Activated CD4-positive, alpha-beta T cell treated with anti-CD3 and anti-CD28 coated beads for 48 hours (primary cell): ENCODE data around the gene DNAJC5G.

Experiments used
- DNase-seq: peaks from one replicate; pipeline ENCODE4 v3.0.0-alpha.2; 2020

DNAJC5G gene, protein sequence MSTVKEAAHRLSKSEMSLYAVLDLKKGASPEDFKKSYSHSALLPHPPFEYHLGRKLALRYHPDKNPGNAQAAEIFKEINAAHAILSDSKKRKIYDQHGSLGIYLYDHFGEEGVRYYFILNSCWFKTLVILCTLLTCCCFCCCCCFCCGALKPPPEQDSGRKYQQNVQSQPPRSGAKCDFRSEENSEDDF

GRCh38 chr2:27275211-27276150 is at the start of gene DNAJC5G:
Gene DNAJC5G (plus strand): TSS chr2:27275433. CDS start chr2:27276729, 1,296 bp downstream.
- no peak for DNase-seq

GRCh38 chr2:27225526-27225925 is 49.7 kb upstream of the DNAJC5G start:
- no peak for DNase-seq

DNA sequence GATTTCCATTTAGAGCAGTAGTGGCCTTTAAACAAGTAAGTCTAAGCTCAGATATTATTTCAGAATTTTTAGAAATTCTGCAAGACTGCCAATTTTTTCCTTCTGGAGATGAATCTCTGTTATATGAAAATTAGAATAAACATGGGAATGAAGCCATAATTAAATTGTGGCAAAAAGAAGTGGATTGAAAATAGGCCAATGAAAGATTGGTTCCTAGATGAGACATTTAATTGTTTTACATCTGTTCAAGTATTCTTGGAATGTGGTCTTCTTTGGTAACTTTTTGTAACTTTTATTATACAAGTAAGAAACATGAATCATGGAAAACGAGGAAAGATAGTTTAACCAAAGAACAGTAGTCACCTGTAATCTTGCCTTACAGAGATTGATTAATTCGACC is 47.7 kb upstream of the DNAJC5G start:
- no peak for DNase-seq

DNA sequence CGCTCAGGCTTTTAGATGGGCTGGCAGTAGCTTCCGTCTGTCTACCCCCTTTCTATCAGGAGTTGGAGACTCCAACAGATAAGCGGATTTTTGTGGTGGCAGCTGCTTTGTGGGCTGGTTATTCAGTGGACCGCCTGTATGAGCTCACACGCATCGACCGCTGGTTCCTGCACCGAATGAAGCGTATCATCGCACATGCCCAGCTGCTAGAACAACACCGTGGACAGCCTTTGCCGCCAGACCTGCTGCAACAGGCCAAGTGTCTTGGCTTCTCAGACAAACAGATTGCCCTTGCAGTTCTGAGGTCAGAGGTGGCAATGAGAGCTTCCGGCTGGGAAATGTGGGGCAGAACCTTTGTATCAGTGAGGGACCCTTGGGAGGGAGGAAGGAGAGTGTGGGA is 43.3 kb upstream of the DNAJC5G start:
- no peak for DNase-seq

DNA sequence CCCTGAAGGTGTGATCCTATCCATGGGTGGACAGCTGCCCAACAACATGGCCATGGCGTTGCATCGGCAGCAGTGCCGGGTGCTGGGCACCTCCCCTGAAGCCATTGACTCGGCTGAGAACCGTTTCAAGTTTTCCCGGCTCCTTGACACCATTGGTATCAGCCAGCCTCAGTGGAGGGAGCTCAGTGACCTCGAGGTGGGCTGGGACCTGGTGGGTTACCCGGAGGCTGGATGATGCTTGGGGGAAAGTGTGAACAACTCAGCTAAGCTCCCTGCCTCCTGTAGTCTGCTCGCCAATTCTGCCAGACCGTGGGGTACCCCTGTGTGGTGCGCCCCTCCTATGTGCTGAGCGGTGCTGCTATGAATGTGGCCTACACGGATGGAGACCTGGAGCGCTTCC is 41.9 kb upstream of the DNAJC5G start:
- DNase-seq: no peak

DNA sequence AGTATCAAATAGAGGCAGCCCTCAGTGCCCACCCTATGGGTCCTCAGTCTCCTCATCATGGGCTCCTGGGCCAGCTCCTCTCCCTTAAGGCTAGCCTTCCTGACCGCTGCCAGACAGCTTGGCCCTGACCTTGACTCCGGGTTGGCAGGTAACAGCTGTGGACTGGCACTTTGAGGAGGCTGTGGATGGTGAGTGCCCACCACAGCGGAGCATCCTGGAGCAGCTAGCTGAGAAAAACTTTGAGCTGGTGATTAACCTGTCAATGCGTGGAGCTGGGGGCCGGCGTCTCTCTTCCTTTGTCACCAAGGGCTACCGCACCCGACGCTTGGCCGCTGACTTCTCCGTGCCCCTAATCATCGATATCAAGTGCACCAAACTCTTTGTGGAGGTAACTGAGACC is 39.1 kb upstream of the DNAJC5G start:
- no peak for DNase-seq

DNA sequence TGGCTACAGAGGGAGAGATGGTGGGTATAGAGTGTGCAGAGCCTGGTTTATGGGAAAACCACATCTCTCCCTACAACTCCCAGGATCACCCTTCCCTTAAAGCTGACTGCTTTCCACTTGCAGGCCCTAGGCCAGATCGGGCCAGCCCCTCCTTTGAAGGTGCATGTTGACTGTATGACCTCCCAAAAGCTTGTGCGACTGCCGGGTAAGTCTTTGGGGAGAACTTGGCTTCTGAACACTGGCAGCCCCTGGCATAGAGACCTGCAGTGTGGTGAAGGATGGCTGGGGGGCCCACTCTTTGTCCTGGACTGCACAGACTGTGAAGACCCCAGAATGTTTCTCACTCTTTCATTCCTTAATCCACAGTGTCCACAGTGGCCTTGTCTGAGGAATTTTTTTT is 38.6 kb upstream of the DNAJC5G start:
- DNase-seq: no peak

GRCh38 chr2:27237341-27237945 is 37.8 kb upstream of the DNAJC5G start:
- no peak for DNase-seq

DNA sequence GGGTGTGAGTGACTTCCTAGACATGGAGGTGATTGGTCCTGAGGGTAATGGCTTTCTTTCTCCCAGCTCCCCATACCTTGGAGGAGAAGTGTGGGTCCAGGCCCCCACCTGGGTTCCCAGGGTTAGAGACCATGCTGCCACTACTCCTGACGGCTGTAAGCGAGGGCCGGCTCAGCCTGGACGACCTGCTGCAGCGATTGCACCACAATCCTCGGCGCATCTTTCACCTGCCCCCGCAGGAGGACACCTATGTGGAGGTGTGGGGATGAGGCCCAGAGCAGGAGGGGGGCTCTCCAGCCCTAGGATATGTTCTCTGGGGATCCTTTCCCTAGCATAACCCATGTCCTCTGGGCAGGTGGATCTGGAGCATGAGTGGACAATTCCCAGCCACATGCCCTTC is 36.3 kb upstream of the DNAJC5G start:
- DNase-seq: no peak

- DNase-seq: no peak
Observed at GRCh38 chr2:27240406-27240805, 34.8 kb upstream of the DNAJC5G start.

GRCh38 chr2:27241761-27242613 is 33.2 kb upstream of the DNAJC5G start:
- no peak for DNase-seq

DNA sequence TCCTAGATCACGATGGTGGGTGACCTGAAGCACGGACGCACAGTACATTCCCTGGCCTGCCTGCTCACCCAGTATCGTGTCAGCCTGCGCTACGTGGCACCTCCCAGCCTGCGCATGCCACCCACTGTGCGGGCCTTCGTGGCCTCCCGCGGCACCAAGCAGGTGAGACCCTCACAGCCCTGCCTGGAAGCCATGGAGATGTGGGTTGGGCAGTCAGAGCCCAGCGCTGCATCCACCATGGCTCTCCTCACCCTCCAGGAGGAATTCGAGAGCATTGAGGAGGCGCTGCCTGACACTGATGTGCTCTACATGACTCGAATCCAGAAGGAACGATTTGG is 32.6 kb upstream of the DNAJC5G start:
- DNase-seq: no peak

DNA sequence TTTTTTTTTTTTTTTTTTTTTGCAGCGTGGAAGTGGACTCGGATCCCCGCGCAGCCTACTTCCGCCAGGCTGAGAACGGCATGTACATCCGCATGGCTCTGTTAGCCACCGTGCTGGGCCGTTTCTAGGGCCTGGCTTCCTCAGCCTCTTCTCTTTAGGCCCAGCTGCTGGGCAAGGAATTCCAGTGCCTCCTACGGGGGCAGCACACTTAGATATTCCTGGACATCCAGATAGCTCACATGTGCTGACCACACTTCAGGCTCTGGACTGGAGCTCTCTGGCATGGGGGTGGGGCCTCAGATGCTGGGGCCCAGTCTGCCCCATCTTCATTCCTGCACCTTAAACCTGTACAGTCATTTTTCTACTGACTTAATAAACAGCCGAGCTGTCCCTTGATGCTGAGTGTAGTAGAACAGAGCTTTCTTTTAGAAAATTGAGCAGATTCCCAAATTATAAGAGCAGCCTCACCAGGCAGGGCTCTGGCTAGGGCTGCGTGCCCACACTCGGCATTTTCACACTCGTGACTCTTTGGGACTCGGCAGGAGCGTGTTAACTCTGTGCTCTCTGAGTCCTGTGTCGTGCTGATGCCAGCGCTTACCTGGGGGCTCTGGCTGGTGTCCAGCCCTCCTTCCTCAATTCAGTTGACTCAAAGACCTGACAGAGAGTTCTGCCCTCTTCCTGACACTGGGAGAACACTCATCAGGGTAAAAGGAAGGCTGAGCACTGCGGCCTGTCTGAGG is 31.7 kb upstream of the DNAJC5G start:
- no peak for DNase-seq

DNA sequence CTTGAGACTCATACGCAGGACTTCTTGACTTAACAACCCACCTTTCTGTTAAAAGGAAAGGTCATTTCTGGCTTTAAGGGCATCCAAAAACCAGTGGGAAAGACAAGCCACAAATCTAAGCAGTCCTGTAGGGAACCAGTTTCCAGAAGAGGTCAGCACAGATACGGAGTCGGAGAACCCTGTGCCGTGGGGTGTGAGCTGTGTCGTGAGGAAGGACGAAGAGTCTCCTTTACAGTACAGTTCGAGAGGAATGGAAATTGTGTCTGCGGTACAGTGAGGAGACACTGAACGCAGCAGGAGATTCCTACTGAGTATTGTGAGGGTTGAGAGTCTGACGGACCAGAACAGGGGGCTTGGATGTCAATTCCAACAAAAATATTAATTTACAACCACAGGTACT is 30.1 kb upstream of the DNAJC5G start:
- no peak for DNase-seq

DNA sequence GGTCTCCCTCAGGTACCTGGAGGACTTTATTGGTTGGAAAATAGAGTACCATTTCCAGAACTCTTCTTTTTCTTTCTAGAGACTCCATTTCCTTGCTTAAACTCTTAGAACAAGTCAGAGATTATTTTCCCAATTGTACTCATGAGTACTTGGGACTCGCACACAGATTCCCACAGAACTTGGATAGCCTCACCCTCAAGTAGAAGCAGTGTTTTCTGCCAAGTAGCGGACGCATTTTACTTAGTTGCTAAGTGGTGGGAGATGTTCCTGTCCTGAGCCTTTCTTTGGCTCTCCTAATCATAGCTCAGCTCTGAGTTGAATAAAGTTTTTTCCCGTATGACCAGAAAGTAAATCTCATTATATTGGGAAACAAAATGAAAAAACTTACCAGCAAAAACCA is 29.6 kb upstream of the DNAJC5G start:
- DNase-seq: no peak

DNA sequence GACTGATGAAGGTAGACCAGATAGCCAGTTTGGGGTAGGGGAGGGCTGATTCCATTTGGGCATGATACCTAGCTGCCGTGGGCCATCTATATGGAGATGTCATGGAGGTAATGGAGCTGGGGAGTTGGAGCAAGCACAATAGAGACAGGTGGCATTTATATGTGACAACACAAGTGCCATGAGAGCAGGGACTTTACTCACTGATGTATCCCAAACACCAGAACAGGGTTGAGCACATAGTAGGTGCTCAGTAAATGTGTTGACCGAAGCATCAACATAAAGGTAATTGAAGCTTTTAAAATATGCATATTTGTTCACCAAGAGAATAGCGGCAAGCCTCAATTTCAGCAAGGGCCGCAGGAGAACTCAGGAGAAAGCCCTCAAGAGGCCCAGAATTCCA is 27.3 kb upstream of the DNAJC5G start:
- DNase-seq: no peak

GRCh38 chr2:27249159-27249890 is 25.9 kb upstream of the DNAJC5G start:
- DNase-seq: no peak

DNA sequence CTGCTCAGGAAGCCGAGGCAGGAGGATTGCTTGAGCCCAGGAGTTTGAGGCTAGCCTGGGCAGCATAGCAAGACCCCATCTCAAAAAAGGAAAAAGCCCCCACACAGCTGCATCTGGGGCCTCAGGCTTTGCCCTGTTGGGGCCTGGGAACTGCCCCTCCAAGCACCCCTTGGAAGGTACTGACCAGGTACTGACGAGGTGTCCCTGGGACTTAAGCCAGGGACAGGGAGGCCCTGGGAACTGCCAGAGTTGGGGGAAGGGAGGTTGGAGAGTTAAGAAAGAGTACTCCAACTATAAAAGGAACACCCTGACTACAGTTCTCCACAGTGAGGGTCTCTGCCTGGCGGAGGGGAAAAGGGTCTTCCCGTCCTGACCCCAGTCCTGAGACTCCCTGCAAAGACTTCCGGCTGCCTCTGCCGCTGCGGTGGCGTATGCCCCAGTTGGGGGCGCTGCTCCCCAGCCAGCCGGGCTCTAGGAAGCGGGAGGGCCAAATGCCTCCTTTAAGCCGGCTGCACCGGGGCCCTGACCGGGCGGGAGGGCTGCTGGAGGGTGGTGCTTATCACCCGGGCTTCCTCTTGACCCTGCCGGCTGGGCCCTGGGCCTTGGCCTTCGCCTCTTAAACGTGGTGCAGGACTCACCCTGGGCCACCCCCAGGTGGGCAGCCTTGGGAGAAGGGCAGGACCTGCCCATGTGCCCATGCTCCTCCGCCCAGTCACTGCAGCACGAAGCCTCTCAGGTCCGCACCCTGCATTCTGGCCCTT is 25.2 kb upstream of the DNAJC5G start:
- DNase-seq: peak; percentile 76

DNA sequence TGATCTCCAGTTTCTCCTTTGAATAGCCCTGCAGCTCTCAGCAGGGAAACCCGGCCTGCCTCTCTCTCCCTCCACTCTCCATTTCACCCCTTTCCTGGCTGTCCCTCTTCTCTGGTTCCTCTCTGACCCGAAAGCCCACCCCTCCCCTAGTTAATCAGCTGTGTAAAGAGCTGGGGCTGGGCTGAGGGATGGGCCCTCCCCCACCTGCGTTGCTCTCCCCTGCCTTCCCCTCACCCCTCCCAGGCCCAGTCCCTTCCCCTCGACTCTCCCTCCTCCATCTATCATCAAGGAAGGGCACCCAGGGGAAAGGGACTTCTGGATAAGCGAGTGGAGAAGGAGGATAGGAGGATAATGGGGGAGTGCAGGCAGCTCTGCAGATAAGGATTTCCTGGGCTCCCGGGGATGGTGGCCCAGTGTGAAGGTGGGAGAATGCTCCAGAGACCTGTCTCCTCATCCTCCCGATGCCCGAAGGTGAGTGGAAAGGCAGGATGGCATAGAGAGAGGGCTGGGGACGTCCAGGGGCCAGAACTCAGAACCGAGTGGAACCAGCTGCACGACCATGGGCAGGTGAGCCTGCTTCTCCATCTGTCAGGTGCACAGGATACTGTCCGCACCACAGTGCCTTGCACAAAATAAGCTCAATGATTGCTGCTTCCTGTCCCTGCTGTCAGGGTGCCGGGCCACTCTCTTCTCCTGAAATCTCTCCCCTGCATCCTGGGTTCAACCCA is 24.4 kb upstream of the DNAJC5G start:
- no peak for DNase-seq

DNA sequence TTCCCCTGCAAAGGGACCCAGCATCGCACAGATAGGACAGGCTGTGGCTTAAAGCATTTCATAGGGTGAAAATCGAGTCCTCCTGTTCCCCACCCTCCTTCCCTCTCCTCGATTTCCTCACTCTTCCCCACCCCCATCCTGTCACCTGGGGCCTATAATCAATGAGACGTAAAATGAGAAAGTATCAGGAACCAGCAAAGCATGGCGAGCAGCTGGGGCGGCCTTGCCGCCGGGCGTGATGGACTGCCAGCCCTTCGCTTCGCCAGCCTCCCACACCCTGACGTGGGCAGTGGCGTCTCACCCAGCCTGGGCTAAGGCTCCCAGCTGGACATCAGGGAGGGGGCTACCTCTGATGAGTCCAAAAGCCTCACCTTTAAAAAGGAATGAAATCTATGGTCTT is 23.5 kb upstream of the DNAJC5G start:
- no peak for DNase-seq
